Measurements from ENCODE around the gene PROCR. TPM values are rescaled to one million over a fixed set of nuclear protein-coding genes. Genes with fewer than 3 reads are reported as not detected.

The PROCR gene
- 37.7 and 45.4 TPM in 2 replicates for total RNA-seq

DNA sequence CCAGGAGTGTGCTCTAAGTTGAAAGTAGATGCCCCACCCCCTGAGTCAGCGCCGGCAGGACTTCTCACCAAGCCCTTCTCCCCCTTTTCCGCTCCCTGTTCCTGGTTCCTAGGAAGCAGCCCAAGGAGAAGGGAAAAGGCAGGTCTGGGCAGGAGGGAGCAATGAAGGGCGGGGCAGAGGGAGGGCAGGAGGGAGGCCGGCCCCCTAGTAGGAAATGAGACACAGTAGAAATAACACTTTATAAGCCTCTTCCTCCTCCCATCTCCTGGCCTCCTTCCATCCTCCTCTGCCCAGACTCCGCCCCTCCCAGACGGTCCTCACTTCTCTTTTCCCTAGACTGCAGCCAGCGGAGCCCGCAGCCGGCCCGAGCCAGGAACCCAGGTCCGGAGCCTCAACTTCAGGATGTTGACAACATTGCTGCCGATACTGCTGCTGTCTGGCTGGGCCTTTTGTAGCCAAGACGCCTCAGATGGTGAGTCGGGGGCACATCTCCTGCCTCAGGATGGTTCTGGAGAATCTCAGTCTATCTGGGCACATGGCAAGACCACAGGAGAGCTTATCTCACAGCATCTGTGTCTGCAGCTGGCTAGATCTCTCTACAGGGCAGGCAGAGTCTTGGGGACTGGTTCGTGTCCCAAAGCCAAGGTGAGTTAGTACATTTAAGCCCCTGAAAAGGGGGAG, at the start of gene PROCR:
Gene PROCR (plus strand): TSS at position 320 of the 681 bp plus-strand sequence. CDS start 83 bp downstream, at position 403.

DNA sequence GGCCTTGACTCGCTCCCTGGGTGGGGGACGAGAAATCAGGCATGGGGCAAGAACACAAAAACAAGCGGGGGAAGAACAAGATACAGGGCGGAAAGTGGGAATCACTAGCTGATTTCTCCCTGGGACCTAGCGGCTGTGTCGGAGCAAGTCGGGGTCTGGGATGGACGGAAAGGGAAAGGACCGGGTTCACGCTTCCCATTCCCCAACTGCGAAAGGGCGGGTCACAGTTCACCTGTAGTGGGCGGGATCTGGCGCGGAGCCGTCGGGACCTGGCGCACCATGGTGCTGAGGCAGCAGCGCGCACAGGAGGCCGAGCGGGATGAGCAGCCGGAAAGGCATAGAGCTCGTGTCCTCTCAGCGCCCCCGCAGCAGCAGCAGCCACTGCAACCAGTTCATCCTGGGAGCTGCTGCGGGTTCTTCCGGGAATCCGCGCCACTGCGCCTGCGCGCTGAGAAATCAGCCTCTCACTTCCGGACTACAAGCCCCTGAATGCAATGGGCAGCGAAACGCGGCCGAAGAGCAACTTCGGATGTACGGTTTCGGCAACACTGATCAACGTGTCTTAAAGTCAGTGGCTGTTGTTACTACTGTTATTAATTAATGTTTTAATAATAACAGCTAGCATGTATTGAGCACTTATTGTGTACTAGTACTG, 24.8 kb upstream of the PROCR start, which contains the start of gene EDEM2:
Gene EDEM2 (minus strand): TSS at position 417 of the 655 bp plus-strand sequence. CDS start 78 bp downstream, at position 339.

DNA sequence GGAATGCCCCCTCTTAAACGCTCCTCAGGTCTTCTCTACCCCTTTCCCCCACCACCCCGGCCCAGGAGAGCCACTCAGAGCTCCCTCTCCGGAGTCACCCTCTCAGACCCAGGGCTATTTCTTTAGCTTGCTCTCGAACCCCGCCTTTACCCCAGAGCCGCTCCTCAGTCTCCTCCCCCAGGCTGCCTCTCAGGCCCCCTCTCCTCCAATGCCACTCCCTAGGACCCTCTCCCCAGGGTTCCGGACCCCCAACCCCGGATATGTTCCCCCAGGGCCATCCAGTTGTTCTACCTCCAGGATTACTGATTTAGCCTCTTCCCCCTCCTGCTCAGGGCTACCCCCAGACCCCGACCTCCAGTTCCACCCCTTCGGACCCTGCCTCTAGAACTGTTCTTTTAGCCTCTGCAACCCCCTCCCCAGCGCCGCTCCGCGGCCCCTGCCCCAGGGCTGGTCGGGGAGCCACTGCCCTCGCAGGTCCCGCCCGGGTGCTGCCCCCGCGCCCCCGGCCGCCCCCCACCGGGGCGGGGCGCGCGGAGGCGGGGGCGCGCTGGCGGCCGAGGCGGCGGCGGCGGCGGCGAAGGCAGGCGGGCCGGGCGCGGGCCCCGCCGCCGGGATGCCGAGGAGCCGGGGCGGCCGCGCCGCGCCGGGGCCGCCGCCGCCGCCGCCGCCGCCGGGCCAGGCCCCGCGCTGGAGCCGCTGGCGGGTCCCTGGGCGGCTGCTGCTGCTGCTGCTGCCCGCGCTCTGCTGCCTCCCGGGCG, 54.4 kb downstream of the PROCR start, which contains the start of gene MMP24:
Gene MMP24 (plus strand): TSS at position 565 of the 758 bp plus-strand sequence. CDS start 49 bp downstream, at position 614.

Other genes starting within 250 kb of the PROCR start
- gene GSS, start 216.3 kb upstream of the PROCR start, total RNA-seq = 73.9 and 80.6 TPM in 2 replicates
- gene MYH7B, start 216.2 kb upstream of the PROCR start, total RNA-seq = 0.05 TPM in 1 of 2 replicates, not detected in the other
- 87.3 and 95.9 TPM in 2 replicates for gene TRPC4AP, start 79.3 kb upstream of the PROCR start, total RNA-seq
- 70.5 and 90.3 TPM in 2 replicates for gene EDEM2, start 24.7 kb upstream of the PROCR start, total RNA-seq
- 0.89 and 1.0 TPM in 2 replicates for gene MMP24, start 54.6 kb downstream of the PROCR start, total RNA-seq
- gene MMP24OS, start 106.0 kb downstream of the PROCR start, total RNA-seq = 17.5 and 21.5 TPM in 2 replicates
- 91.5 and 107 TPM in 2 replicates for gene EIF6, start 112.7 kb downstream of the PROCR start, total RNA-seq
- gene FAM83C, start 120.4 kb downstream of the PROCR start, total RNA-seq = not detected in 2 replicates
- gene UQCC1, start 239.9 kb downstream of the PROCR start, total RNA-seq = 19.0 and 25.0 TPM in 2 replicates

All from smooth muscle cell of the umbilical artery (primary cell).